GM12801 (cell line): ENCODE data around the gene ACVR1.

ENCODE experiments used
- CTCF ChIP-seq: IDR thresholded peaks from one replicate; pipeline ENCODE4 v1.5.1; 2011; ENCODE audit warnings: control low read depth; ENCODE audit not compliant: insufficient read length; ENCODE audit errors: extremely low read depth

ACVR1 gene

GRCh38 chr2:157918319-157918718, 42.2 kb upstream of the ACVR1 start:
- no peak for TF ChIP-seq CTCF

- no peak for TF ChIP-seq CTCF
These were observed 35.6 kb upstream of the ACVR1 start for GRCh38 chr2:157911750-157912149.

- no peak for TF ChIP-seq CTCF
These were observed 35.1 kb upstream of the ACVR1 start for GRCh38 chr2:157911246-157911645.

DNA sequence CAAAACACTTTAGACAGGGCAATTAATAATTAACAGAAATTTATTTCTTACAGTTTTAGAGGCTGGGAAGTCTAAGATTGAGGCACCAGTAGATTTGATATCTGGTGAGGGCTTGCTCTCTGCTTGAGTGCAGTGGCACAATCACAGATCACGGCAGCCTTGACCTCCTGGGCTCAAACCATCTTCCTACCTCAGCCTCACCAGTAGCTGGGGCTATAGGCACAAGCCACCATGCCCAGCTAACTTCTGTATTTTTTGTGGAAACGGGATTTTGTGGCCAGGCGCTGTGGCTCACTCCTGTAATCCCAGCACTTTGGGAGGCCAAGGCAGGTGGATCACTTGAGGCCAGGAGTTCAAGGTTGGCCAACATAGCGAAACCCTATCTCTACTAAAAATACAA, 29.0 kb upstream of the ACVR1 start:
- no peak for TF ChIP-seq CTCF

DNA sequence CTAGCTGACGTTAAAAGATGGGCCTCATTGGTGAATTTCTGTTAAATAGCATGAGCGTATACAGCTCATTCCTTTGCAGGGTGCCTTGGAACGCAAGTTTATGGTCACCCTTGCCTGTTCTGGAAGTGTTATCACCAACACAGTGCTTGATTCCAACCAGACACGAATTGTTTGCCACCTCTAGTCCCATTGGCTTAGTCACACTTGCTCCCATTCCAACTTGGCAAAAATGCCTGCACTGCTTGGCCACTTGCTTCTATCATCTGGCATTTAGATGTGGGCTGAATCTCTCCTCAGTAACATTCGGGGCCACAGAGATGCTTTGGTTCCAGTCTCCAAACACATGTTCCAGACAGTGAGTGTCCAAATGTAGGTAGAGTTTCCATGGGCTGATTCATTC, 27.5 kb upstream of the ACVR1 start:
- no peak for TF ChIP-seq CTCF

- TF ChIP-seq CTCF = no peak
These were observed 27.0 kb upstream of the ACVR1 start for GRCh38 chr2:157903151-157903550.

DNA sequence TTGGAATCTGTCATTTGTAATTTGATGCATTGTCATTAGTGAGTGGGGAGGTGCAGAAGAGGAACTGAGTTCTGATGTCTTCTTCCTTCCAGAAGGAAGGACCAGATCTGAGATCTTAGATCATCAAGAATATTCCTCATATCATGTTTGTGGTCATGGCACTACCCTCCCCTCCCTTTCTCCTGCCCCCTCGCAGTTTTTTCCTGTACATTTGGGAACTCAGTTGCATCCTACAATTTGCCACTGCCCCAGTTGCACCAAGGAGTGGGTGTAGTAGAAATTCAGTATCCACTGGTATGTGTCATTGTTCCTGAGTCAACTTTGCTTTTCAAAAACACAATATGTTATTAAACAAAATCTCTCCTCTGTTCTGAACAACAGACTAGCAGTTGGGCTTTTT, 26.6 kb upstream of the ACVR1 start:
- TF ChIP-seq CTCF = no peak

DNA sequence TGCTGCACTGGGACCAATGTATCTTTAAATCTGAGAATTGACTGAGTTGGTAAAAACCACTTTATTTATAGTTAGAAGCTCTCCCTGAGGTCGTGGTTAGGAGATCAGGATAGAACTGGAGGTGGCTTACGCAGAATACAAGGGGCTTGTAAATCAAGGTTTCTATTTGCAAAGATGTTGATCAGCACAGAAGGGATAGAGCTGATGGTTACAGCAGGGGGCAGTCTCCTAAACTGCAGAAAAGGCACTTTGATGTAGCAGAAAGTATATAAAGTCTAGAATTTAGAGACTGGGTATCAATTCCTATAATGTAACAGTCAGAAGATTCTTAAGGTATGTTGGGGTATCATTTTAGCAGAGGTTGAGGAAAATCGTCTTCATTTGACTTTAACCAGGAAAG, 25.2 kb upstream of the ACVR1 start:
- TF ChIP-seq CTCF = no peak
